HEK293 (cell line): ENCODE results near the gene THEMIS2.
"Not testable (repeated sequence)": the region's sequence is repeated elsewhere in the genome, so short reads cannot be mapped to it uniquely, and the experiment has no call there.

Experiments used
- CTCF ChIA-PET: fragments of 350-600 bp; formaldehyde crosslinking; extraction: SDS; loops from one replicate; lab custom pipeline; 2021; ENCODE audit warnings: antibody characterized with exemption; lab: Yijun Ruan, JAX
- POLR2A ChIA-PET: fragments of 300-600 bp; formaldehyde crosslinking; extraction: SDS; loops from one replicate; lab custom pipeline; 2020; ENCODE audit warnings: antibody characterized with exemption, inconsistent platforms; lab: Yijun Ruan, JAX
- H3K27ac ChIP-seq: fragments of 200-500 bp; sonication (Bioruptor generic); 2 replicates; pipeline ENCODE4 v1.5.1; 2014; ENCODE audit warnings: low read depth, low read length, control low read depth, inconsistent platforms; ENCODE audit errors: extremely low read depth
- H3K36me3 ChIP-seq, 2 experiments: fragments of 200-500 bp in 1 of 2; sonication (Bioruptor generic) in 1 of 2; 1 replicate in 1 of 2; 2 replicates in 1 of 2; pipeline ENCODE4 v1.5.1; 2014 to 2017; ENCODE audit warnings: inconsistent platforms in 2 of 2, low read length in 2 of 2; ENCODE audit not compliant: control insufficient read depth in 2 of 2, insufficient read depth in 1 of 2
- H3K4me1 ChIP-seq: fragments of 200-500 bp; sonication (Bioruptor generic); 2 replicates; pipeline ENCODE4 v1.5.1; 2014; ENCODE audit warnings: mild to moderate bottlenecking, low read length, inconsistent platforms; ENCODE audit not compliant: control insufficient read depth, insufficient read depth
- H3K4me3 ChIP-seq: 2 replicates; pipeline ENCODE4 v1.5.1; 2011; ENCODE audit warnings: low read depth, mild to moderate bottlenecking, control low read depth, low read length, moderate library complexity
- H3K9me3 ChIP-seq: fragments of 200-500 bp; sonication (Bioruptor generic); 2 replicates; pipeline ENCODE4 v1.5.1; 2014; ENCODE audit warnings: low read depth, low read length, inconsistent platforms; ENCODE audit not compliant: control insufficient read depth, insufficient read depth
- EGR2 ChIP-seq: fragments of 450-650 bp; formaldehyde crosslinking; IDR thresholded peaks from 2 replicates; pipeline ENCODE4 v1.5.1; 2016; ENCODE audit warnings: low read depth, missing biosample characterization, missing genetic modification characterization
- GLIS2 ChIP-seq: fragments of 450-650 bp; formaldehyde crosslinking; IDR thresholded peaks from 2 replicates; pipeline ENCODE4 v1.5.1; 2016; ENCODE audit warnings: missing biosample characterization, missing genetic modification characterization
- HOXA7 ChIP-seq: sonication (generic); formaldehyde crosslinking; IDR thresholded peaks from 2 replicates; pipeline ENCODE4 v1.8.1; 2022; ENCODE audit warnings: missing genetic modification reagents, borderline replicate concordance
- TRIM28 ChIP-seq: IDR thresholded peaks from 2 replicates; pipeline ENCODE4 v1.6.1; 2011; ENCODE audit warnings: low read length, control low read depth, borderline replicate concordance
- ZFHX2 ChIP-seq: fragments of 450-650 bp; formaldehyde crosslinking; conservative IDR thresholded peaks from 2 replicates; pipeline ENCODE4 v1.5.1; 2016; ENCODE audit warnings: missing biosample characterization, missing genetic modification characterization
- ZNF138 ChIP-seq: fragments of 450-650 bp; formaldehyde crosslinking; IDR thresholded peaks from 2 replicates; pipeline ENCODE4 v1.5.1; 2016; ENCODE audit warnings: missing biosample characterization, missing genetic modification characterization, borderline replicate concordance
- ZNF404 ChIP-seq: fragments of 450-650 bp; formaldehyde crosslinking; IDR thresholded peaks from 2 replicates; pipeline ENCODE4 v1.5.1; 2017; ENCODE audit warnings: missing biosample characterization, missing genetic modification characterization
- ZNF600 ChIP-seq: fragments of 450-650 bp; formaldehyde crosslinking; IDR thresholded peaks from 2 replicates; pipeline ENCODE4 v1.5.1; 2016; ENCODE audit warnings: missing biosample characterization, missing genetic modification characterization
- ZNF621 ChIP-seq: fragments of 450-650 bp; formaldehyde crosslinking; IDR thresholded peaks from 2 replicates; pipeline ENCODE4 v1.5.1; 2017; ENCODE audit warnings: missing biosample characterization, missing genetic modification characterization
- ZNF768 ChIP-seq: fragments of 450-650 bp; formaldehyde crosslinking; IDR thresholded peaks from 2 replicates; pipeline ENCODE4 v1.5.1; 2018; ENCODE audit warnings: missing biosample characterization, mild to moderate bottlenecking, missing genetic modification characterization
- ZNF830 ChIP-seq: fragments of 450-650 bp; IDR thresholded peaks from 2 replicates; pipeline ENCODE4 v1.5.0; 2018; ENCODE audit warnings: missing biosample characterization, missing genetic modification characterization, low read depth, mild to moderate bottlenecking, moderate library complexity
- ZNF843 ChIP-seq: fragments of 450-650 bp; formaldehyde crosslinking; IDR thresholded peaks from 2 replicates; pipeline ENCODE4 v1.5.1; 2016; ENCODE audit warnings: missing biosample characterization, missing genetic modification characterization
- TF ChIP-seq, protein P1 (sequence below): sonication (generic); formaldehyde crosslinking; IDR thresholded peaks from 2 replicates; pipeline ENCODE4 v1.8.1; 2022; ENCODE audit warnings: mild to moderate bottlenecking, moderate library complexity, missing genetic modification reagents
- TF ChIP-seq, protein P2 (sequence below): fragments of 450-650 bp; formaldehyde crosslinking; IDR thresholded peaks from 2 replicates; pipeline ENCODE4 v1.5.1; 2016; ENCODE audit warnings: missing biosample characterization, missing genetic modification characterization
- TF ChIP-seq, protein P3 (sequence below): fragments of 450-650 bp; formaldehyde crosslinking; IDR thresholded peaks from 2 replicates; pipeline ENCODE4 v1.5.1; 2016; ENCODE audit warnings: missing biosample characterization, missing genetic modification characterization

THEMIS2 gene

DNA sequence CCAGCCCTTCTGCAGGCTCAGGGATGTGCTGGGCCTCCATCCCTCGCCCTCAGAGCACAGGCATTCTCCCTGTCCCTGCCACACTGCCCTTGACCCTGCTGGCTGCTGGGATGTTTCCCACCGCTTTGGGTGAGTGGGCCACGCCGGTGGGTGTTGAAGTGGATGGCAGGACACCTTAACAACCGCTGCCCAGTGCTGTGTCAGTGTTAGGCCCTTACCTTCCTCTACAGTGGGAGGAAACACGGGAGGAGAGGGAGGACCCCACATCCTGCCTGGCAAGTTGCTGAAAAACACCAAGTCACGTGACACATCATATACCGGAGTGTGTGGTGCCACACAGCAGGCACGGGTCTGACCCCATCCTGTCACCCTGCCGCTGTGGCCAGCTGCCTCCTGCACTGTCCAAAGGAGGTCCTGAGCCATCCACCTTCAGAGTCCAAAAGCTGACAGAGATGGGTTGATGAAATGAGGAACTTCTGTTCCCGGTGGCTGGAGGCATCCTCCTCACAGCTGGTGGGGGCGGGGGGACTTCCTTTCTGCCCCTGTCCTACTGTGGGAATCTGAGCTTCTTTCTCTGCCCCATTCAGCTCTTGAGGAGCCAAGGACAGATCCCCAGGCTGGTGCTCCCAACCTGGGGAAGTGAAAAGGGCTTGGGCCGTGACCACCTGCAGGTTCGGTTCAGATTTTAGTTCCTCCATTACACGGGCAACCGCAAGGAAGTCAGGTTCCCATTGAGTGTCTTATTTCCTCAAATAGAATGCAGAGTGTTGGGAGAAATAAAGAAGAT, 3.2 kb upstream of the THEMIS2 start (continued):
- TF ChIP-seq ZFHX2 (peak; percentile 61), TRIM28 (no peak; the same call in 1 of the 2 replicates), HOXA7 (CRISPR knock-in tag) (no peak), ZNF621 (tag by site-specific recombination) (no peak), GLIS2 (tag by site-specific recombination) (0 out of 2 replicates have a peak, but pooled peaks have one; percentile 10), ZNF138 (no peak), ZNF843 (tag by site-specific recombination) (no peak), ZNF600 (0 out of 2 replicates have a peak, but pooled peaks have one; percentile 19), EGR2 (tag by site-specific recombination) (peak; percentile 41; the same call in 1 of the 2 replicates), ZNF830 (no peak)
- TF ChIP-seq, protein P1, sequence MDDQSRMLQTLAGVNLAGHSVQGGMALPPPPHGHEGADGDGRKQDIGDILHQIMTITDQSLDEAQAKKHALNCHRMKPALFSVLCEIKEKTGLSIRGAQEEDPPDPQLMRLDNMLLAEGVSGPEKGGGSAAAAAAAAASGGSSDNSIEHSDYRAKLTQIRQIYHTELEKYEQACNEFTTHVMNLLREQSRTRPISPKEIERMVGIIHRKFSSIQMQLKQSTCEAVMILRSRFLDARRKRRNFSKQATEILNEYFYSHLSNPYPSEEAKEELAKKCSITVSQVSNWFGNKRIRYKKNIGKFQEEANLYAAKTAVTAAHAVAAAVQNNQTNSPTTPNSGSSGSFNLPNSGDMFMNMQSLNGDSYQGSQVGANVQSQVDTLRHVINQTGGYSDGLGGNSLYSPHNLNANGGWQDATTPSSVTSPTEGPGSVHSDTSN (CRISPR knock-in tag) = no peak
- TF ChIP-seq, protein P2, sequence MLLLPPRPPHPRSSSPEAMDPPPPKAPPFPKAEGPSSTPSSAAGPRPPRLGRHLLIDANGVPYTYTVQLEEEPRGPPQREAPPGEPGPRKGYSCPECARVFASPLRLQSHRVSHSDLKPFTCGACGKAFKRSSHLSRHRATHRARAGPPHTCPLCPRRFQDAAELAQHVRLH (tag by site-specific recombination) = no peak

DNA sequence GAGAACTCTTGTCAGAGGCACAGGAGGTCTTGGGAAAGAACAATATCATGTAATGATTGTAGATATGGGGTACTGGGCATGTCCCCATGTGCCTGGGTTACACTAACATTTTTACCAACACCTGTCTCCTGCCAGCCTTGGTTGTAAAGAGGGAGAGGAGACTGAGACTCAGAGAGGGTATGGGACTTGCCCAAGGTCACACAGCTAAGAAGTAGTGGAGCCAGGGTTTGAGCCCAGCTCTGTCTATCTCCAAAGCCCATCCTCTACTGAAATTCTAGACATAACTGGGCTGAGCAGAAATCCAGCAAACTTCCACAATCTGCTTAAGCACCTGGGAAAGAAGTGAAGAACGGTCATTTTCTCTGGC, 2.6 kb upstream of the THEMIS2 start:
- TF ChIP-seq ZNF768 (tag by site-specific recombination) = peak; percentile 75; the same call in 1 of the 2 replicates
- no peak for TF ChIP-seq ZNF404 (tag by site-specific recombination)
- H3K4me1 ChIP-seq = no peaks in the 10 kb centered on the region
- ChIA-PET POLR2A (no interaction called here), CTCF (interaction anchor here (0.6 kb wide), 1 partner anchor 843 kb away, joined by 3 read pairs; no protein-coding TSS in a partner anchor)
- H3K4me3 ChIP-seq = no peak overlapping the region
- H3K9me3 ChIP-seq = no peaks in the 10 kb centered on the region
- H3K36me3 ChIP-seq = no peaks in the 10 kb centered on the region
- H3K27ac ChIP-seq = no peak overlapping the region

DNA sequence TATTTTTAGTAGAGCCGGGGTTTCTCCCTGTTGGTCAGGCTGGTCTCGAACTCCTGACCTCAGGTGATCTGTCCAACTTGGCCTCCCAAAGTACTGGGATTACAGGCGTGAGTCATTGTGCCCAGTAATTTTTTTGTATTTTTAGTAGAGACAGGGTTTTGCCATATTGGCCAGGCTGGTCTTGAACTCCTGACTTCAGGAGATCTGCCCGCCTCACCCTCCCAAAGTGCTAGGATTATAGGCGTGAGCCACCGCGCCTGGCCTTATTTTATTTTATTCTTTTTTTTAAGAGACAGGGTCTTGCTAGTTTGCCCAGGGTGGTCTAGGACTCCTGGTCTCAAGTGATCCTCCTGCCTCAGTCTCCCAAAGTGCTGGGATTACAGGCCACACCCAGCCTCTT, 1.3 kb upstream of the THEMIS2 start:
- POLR2A ChIA-PET, H3K4me3 ChIP-seq: not testable (repeated sequence)
- CTCF ChIA-PET = interaction anchor here (0.6 kb wide), 1 partner anchor 50 kb away, joined by 3 read pairs; no protein-coding TSS in a partner anchor

DNA sequence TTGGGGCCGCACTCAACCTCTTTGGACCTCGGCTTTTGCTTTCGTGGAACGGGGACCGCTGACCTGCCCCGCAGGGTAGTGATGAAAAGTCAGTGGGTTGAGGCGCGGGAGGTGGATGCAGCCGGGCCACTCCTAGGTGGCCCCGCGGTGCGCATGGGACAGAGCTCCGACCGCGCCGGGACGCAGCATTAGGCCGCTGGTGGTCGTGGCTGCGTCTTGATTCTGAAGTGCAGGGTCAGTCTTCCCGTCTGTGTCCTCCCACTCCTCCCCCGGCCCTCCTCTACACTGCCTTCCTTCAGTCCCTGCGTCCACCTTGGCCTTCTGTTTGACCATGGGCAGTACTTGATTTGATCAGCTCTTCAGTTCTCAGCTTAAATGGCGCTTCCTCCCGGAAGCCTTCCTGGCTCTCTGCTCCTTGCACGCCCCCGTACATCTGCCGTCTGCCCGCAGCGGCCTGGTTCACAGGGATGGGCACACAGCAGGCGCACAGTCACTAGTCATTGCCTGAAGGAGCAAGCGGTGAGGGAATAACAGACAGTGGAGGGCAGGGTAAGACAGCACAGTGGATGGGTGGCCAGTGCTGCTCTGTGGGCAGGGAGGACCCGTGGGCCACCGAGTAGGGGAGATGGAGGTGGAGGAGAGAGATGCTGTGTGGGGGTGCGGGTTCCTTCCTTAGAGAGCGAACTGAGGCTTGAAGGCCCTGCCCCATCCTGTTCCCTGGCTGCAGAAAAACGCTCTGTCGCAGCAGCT, 633 bp downstream of the THEMIS2 start:
- CTCF ChIA-PET = interaction anchor here (0.7 kb wide), 1 partner anchor 1837 kb away, joined by 5 read pairs; no protein-coding TSS in a partner anchor
- Histone ChIP-seq H3K9me3 (no peaks in the 10 kb centered on the region), H3K4me3 (no peak overlapping the region), H3K36me3 (no peaks in the 10 kb centered on the region), H3K4me1 (peaks cover 3% of the 10 kb centered on the region; the same call in 1 of the 2 replicates), H3K27ac (no peak overlapping the region)
- TF ChIP-seq EGR2 (tag by site-specific recombination) (peak; percentile 56), ZFHX2 (peak; percentile 56), GLIS2 (tag by site-specific recombination) (0 out of 2 replicates have a peak, but pooled peaks have one; percentile 29)
- TF ChIP-seq, protein P3, sequence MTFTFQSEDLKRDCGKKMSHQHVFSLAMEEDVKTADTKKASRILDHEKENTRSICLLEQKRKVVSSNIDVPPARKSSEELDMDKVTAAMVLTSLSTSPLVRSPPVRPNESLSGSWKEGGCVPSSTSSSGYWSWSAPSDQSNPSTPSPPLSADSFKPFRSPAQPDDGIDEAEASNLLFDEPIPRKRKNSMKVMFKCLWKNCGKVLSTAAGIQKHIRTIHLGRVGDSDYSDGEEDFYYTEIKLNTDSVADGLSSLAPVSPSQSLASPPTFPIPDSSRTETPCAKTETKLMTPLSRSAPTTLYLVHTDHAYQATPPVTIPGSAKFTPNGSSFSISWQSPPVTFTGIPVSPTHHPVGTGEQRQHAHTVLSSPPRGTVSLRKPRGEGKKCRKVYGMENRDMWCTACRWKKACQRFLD = no peak
- POLR2A ChIA-PET = interaction anchor here (0.6 kb wide), 1 partner anchor 987 kb away, joined by 3 read pairs; no protein-coding TSS in a partner anchor

More for the DNA sequence above, 1.3 kb upstream of the THEMIS2 start:
- H3K9me3 ChIP-seq, H3K4me1 ChIP-seq, H3K36me3 ChIP-seq, H3K27ac ChIP-seq: not testable (repeated sequence)
